NCI-H2227 (cell line): ENCODE data around the gene GSTT2.
"Not testable (repeated sequence)": the region's sequence is repeated elsewhere in the genome, so short reads cannot be mapped to it uniquely, and the experiment has no call there.

ENCODE experiments used
- DNase-seq: peaks from one replicate; lab custom pipeline; 2025; ENCODE audit not compliant: unreplicated experiment; lab: John Stamatoyannopoulos, UW

The GSTT2 gene

GRCh38 chr22:23979557-23980240 is at the start of gene GSTT2:
GSTT2 (plus strand) TSS chr22:23980134.
- DNase-seq: not testable (repeated sequence)

- no peak for DNase-seq
Observed at GRCh38 chr22:23938328-23939016, 41.5 kb upstream of the GSTT2 start.

- DNase-seq: no peak
Observed at GRCh38 chr22:23939017-23939357, 40.9 kb upstream of the GSTT2 start.

GRCh38 chr22:23940166-23940565 is 39.8 kb upstream of the GSTT2 start:
- not testable (repeated sequence) for DNase-seq

- not testable (repeated sequence) for DNase-seq
Observed at GRCh38 chr22:23947391-23947790, 32.5 kb upstream of the GSTT2 start.

- not testable (repeated sequence) for DNase-seq
Observed at GRCh38 chr22:23949764-23950163, 30.2 kb upstream of the GSTT2 start.

GRCh38 chr22:23951383-23951782 is 28.6 kb upstream of the GSTT2 start:
- not testable (repeated sequence) for DNase-seq

- not testable (repeated sequence) for DNase-seq
Observed at GRCh38 chr22:23952794-23953405, 27.0 kb upstream of the GSTT2 start.

GRCh38 chr22:23953485-23953884 is 26.4 kb upstream of the GSTT2 start:
- not testable (repeated sequence) for DNase-seq

- DNase-seq: not testable (repeated sequence)
Observed at GRCh38 chr22:23954193-23954990, 25.5 kb upstream of the GSTT2 start.

- DNase-seq: not testable (repeated sequence)
Observed at GRCh38 chr22:23954991-23955305, 25.0 kb upstream of the GSTT2 start.

GRCh38 chr22:23955886-23956285 is 24.0 kb upstream of the GSTT2 start:
- DNase-seq: not testable (repeated sequence)

- DNase-seq: peak; percentile 63
Observed at GRCh38 chr22:23956301-23956900, 23.5 kb upstream of the GSTT2 start.

GRCh38 chr22:23961084-23961771 is 18.7 kb upstream of the GSTT2 start, which contains the start of gene GSTT2B:
GSTT2B (minus strand) TSS chr22:23961195; CDS start chr22:23961131, 64 bp downstream.
- not testable (repeated sequence) for DNase-seq

GRCh38 chr22:23966094-23966493 is 13.8 kb upstream of the GSTT2 start:
- not testable (repeated sequence) for DNase-seq

- not testable (repeated sequence) for DNase-seq
Observed at GRCh38 chr22:23966568-23966967, 13.4 kb upstream of the GSTT2 start, which contains the start of gene DDTL. DDTL (plus strand) TSS chr22:23966888; CDS start chr22:23966915, 27 bp downstream.

GRCh38 chr22:23969071-23969470 is 10.9 kb upstream of the GSTT2 start:
- no peak for DNase-seq

- DNase-seq: no peak
Observed at GRCh38 chr22:23970201-23970641, 9.7 kb upstream of the GSTT2 start.

- no peak for DNase-seq
Observed at GRCh38 chr22:23970816-23971486, 9.0 kb upstream of the GSTT2 start.

GRCh38 chr22:23971927-23972326 is 8.0 kb upstream of the GSTT2 start:
- not testable (repeated sequence) for DNase-seq
